HepG2 (cell line): ENCODE measurements around the gene ESPN. TPM values are rescaled to one million over a fixed set of nuclear protein-coding genes. Genes with fewer than 3 reads are reported as not detected.

Experiments
- ARID4A ChIP-seq: sonication (generic); formaldehyde crosslinking; IDR thresholded peaks from 2 replicates; pipeline ENCODE4 v1.5.0; 2020; ENCODE audit warnings: mild to moderate bottlenecking, missing genetic modification reagents, borderline replicate concordance
- HINFP ChIP-seq: sonication (generic); formaldehyde crosslinking; IDR thresholded peaks from 2 replicates; pipeline ENCODE4 v1.4.0; 2020; ENCODE audit warnings: low read depth, mild to moderate bottlenecking, missing genetic modification reagents
- HNRNPH1 ChIP-seq: fragments of 200-400 bp; formaldehyde crosslinking; optimal IDR thresholded peaks from 2 replicates; pipeline ENCODE3; 2017; ENCODE audit warnings: mild to moderate bottlenecking, low read depth, low read length
- HOXD1 ChIP-seq: sonication (generic); formaldehyde crosslinking; IDR thresholded peaks from 2 replicates; pipeline ENCODE4 v1.5.0; 2020; ENCODE audit warnings: missing genetic modification reagents
- KLF12 ChIP-seq: sonication (generic); formaldehyde crosslinking; IDR thresholded peaks from 2 replicates; pipeline ENCODE4 v1.4.0; 2020; ENCODE audit warnings: missing genetic modification reagents, borderline replicate concordance
- MIER2 ChIP-seq: IDR thresholded peaks from 2 replicates; pipeline ENCODE4 v1.6.1; 2016; ENCODE audit warnings: missing biosample characterization, missing genetic modification reagents
- POGK ChIP-seq: sonication (generic); formaldehyde crosslinking; conservative IDR thresholded peaks from 2 replicates; pipeline ENCODE4 v1.8.0; 2022; ENCODE audit warnings: mild to moderate bottlenecking, moderate library complexity, missing genetic modification reagents
- SIX1 ChIP-seq: sonication (generic); formaldehyde crosslinking; IDR thresholded peaks from 2 replicates; pipeline ENCODE4 v1.4.0; 2020; ENCODE audit warnings: missing genetic modification reagents, borderline replicate concordance
- SP2 ChIP-seq: sonication (generic); formaldehyde crosslinking; IDR thresholded peaks from 2 replicates; pipeline ENCODE4 v1.5.1; 2020; ENCODE audit warnings: mild to moderate bottlenecking, missing genetic modification reagents
- YY1 ChIP-seq: IDR thresholded peaks from 2 replicates; pipeline ENCODE4 v1.6.1; 2011; ENCODE audit warnings: low read length, low read depth, moderate library complexity, mild to moderate bottlenecking; ENCODE audit not compliant: insufficient read depth, insufficient replicate concordance
- ZNF142 ChIP-seq: sonication (generic); formaldehyde crosslinking; IDR thresholded peaks from 2 replicates; pipeline ENCODE4 v1.4.0; 2020; ENCODE audit warnings: missing genetic modification reagents
- ZNF75D ChIP-seq: sonication (generic); formaldehyde crosslinking; IDR thresholded peaks from 2 replicates; pipeline ENCODE4 v1.8.1; 2023; ENCODE audit warnings: missing genetic modification reagents, mild to moderate bottlenecking, borderline replicate concordance
- ZNF766 ChIP-seq: sonication (generic); formaldehyde crosslinking; IDR thresholded peaks from 2 replicates; pipeline ENCODE4 v1.5.0; 2020; ENCODE audit warnings: missing genetic modification reagents, borderline replicate concordance
- ZNF883 ChIP-seq: sonication (generic); formaldehyde crosslinking; IDR thresholded peaks from 2 replicates; pipeline ENCODE4 v1.5.1; 2020; ENCODE audit warnings: mild to moderate bottlenecking, missing genetic modification reagents; ENCODE audit errors: not compliant biosample characterization
- polyA plus RNA-seq, 8 experiments: library from polyadenylated mRNA; depleted of rRNA in 3 of 8; stranded (reverse) in 7 of 8; unstranded in 1 of 8; fragments of >200 nt; fragmentation: Illumina TruSeq in 4 of 8; extraction: Trizol in 4 of 8; gene quantifications; 2 replicates each; pipeline versions ENCODE4 v1.2.1 to v1.2.3, GENCODE V29; 2011 to 2016; ENCODE audit warnings: low read depth in 4 of 8, missing spikeins in 1 of 8, mixed read lengths in 1 of 8; ENCODE audit not compliant: insufficient read depth in 1 of 8
- total RNA-seq, 5 experiments: library from RNA; depleted of rRNA; stranded (reverse); fragments of >200 nt; fragmentation: Illumina TruSeq; extraction: Trizol; gene quantifications; 2 replicates each; pipeline ENCODE4 v1.2.3, GENCODE V29; 2016; ENCODE audit warnings: low read depth in 1 of 5

ESPN gene
- total and polyA plus RNA-seq, 2 of the 13 experiments (the other 11 are each of a cell fraction or from before 2014, with no cell fraction given), result 48.6 to 54.2 TPM

GRCh38 chr1:6393400-6394187 is 31.0 kb upstream of the ESPN start, which contains the start of gene ACOT7 (continued):
- TF ChIP-seq HINFP (CRISPR knock-in tag), result no peak
- TF ChIP-seq POGK (CRISPR knock-in tag), result peak; percentile 73
- TF ChIP-seq ZNF766 (CRISPR knock-in tag), result 0 out of 2 replicates have a peak, but pooled peaks have one; percentile 65
- no peak for TF ChIP-seq MIER2 (CRISPR knock-in tag)
- TF ChIP-seq ZNF883 (CRISPR knock-in tag), result peak; percentile 85
- TF ChIP-seq ARID4A (CRISPR knock-in tag), result peak; percentile 83
- TF ChIP-seq ZNF75D (CRISPR knock-in tag), result 0 out of 2 replicates have a peak, but pooled peaks have one; percentile 28
- no peak for TF ChIP-seq HNRNPH1
- TF ChIP-seq SIX1, result no peak
- TF ChIP-seq YY1, result peak; percentile 43
- 0 out of 2 replicates have a peak, but pooled peaks have one; percentile 58 for TF ChIP-seq KLF12 (CRISPR knock-in tag)
- TF ChIP-seq ZNF142, result peak; percentile 89
- peak; percentile 65; the same call in 1 of the 2 replicates for TF ChIP-seq SP2 (CRISPR knock-in tag)
- no peak for TF ChIP-seq HOXD1
